Thoracic aorta (tissue), 2 donors: Measurements from ENCODE around the gene HILPDA. TPM values are rescaled to one million over a fixed set of nuclear protein-coding genes. Genes with fewer than 3 reads are reported as not detected.

Source experiments
- ATAC-seq: fragments of 150-250 bp; one replicate; pipeline ENCODE4 v1.8.0; 2017; ENCODE audit warnings: low read depth; ENCODE audit not compliant: insufficient number of reproducible peaks, low FRiP score
- DNase-seq: peaks from one replicate; pipeline ENCODE4 v3.0.0-alpha.2; 2020; ENCODE audit warnings: low spot score
- H3K27ac ChIP-seq, 2 donors: fragments of 200-600 bp; sonication (generic); 1 replicate in 1 of 2; 2 replicates in 1 of 2; pipeline ENCODE4 v1.5.1; 2016; ENCODE audit warnings: mild to moderate bottlenecking in 2 of 2, moderate library complexity in 2 of 2
- H3K27me3 ChIP-seq: fragments of 200-600 bp; sonication (generic); replicated peaks from 2 replicates; pipeline ENCODE4 v1.6.0; 2016; ENCODE audit warnings: mild to moderate bottlenecking; ENCODE audit not compliant: insufficient read depth
- H3K36me3 ChIP-seq: fragments of 200-600 bp; sonication (generic); one replicate; pipeline ENCODE4 v1.5.1; 2016
- H3K4me1 ChIP-seq, 2 donors: fragments of 200-600 bp; sonication (generic); 1 replicate in 1 of 2; 2 replicates in 1 of 2; pipeline versions ENCODE4 v1.5.1 to v1.6.0; 2016; ENCODE audit warnings: low read depth in 2 of 2, mild to moderate bottlenecking in 1 of 2; ENCODE audit not compliant: control insufficient read depth in 1 of 2
- H3K4me3 ChIP-seq: fragments of 200-600 bp; sonication (generic); 2 replicates; pipeline ENCODE4 v1.5.1; 2016; ENCODE audit warnings: mild to moderate bottlenecking
- H3K9me3 ChIP-seq: fragments of 200-600 bp; sonication (generic); 2 replicates; pipeline ENCODE4 v1.5.1; 2016
- CTCF ChIP-seq: fragments of 200-600 bp; sonication (generic); IDR thresholded peaks from one replicate; pipeline ENCODE4 v1.5.1; 2019; ENCODE audit warnings: antibody characterized with exemption
- total RNA-seq, 2 donors: library from RNA; depleted of rRNA; stranded (reverse); fragments of >200 nt; gene quantifications; one replicate each; pipeline versions ENCODE4 v1.1.0 to v1.2.3, GENCODE V29; 2016

Gene HILPDA
- total RNA-seq, 2 donors from 2014 or later: 9.3 to 19.8 TPM

- Histone ChIP-seq H3K9me3 (no peaks in the 10 kb centered on the region), H3K4me3 (no peak overlapping the region), H3K27me3 (no peaks in the 10 kb centered on the region), H3K27ac (no peak overlapping the region), H3K36me3 (no peaks in the 10 kb centered on the region), H3K4me1 (no peaks in the 10 kb centered on the region)
- no peak for TF ChIP-seq CTCF
- no peak for DNase-seq
- no peak for ATAC-seq
Measured at GRCh38 chr7:128417071-128417470, 38.6 kb upstream of the HILPDA start.

- Histone ChIP-seq H3K4me1 (no peaks in the 10 kb centered on the region), H3K9me3 (no peaks in the 10 kb centered on the region), H3K36me3 (no peaks in the 10 kb centered on the region), H3K27ac (no peak overlapping the region), H3K4me3 (no peak overlapping the region), H3K27me3 (no peaks in the 10 kb centered on the region)
- no peak for TF ChIP-seq CTCF
- ATAC-seq (no peak), DNase-seq (no peak)
Measured at GRCh38 chr7:128419257-128419656, 36.4 kb upstream of the HILPDA start.

GRCh38 chr7:128420773-128421172 lies 34.9 kb upstream of the HILPDA start:
- Histone ChIP-seq H3K9me3 (no peaks in the 10 kb centered on the region), H3K4me1 (no peaks in the 10 kb centered on the region), H3K4me3 (no peak overlapping the region), H3K36me3 (no peaks in the 10 kb centered on the region), H3K27ac (no peak overlapping the region), H3K27me3 (no peaks in the 10 kb centered on the region)
- DNase-seq (no peak), ATAC-seq (no peak)
- no peak for TF ChIP-seq CTCF

- Histone ChIP-seq H3K4me1 (no peaks in the 10 kb centered on the region), H3K27me3 (no peaks in the 10 kb centered on the region), H3K4me3 (no peak overlapping the region), H3K9me3 (no peaks in the 10 kb centered on the region), H3K27ac (no peak overlapping the region), H3K36me3 (no peaks in the 10 kb centered on the region)
- TF ChIP-seq CTCF: no peak
- ATAC-seq (no peak), DNase-seq (no peak)
Measured at GRCh38 chr7:128421384-128421783, 34.3 kb upstream of the HILPDA start.

- Histone ChIP-seq H3K36me3 (no peaks in the 10 kb centered on the region), H3K4me3 (no peak overlapping the region), H3K27ac (no peak overlapping the region), H3K4me1 (no peaks in the 10 kb centered on the region), H3K9me3 (no peaks in the 10 kb centered on the region), H3K27me3 (no peaks in the 10 kb centered on the region)
- DNase-seq (no peak), ATAC-seq (no peak)
- TF ChIP-seq CTCF: no peak
Measured at GRCh38 chr7:128422037-128422436, 33.6 kb upstream of the HILPDA start.
